Measurements from ENCODE around the gene NUP93. TPM values are rescaled to one million over a fixed set of nuclear protein-coding genes. Genes with fewer than 3 reads are reported as not detected.
"Not testable (repeated sequence)": the region's sequence is repeated elsewhere in the genome, so short reads cannot be mapped to it uniquely, and the experiment has no call there.

Gene NUP93
- total RNA-seq, 2 donors from 2014 or later, result 18.1 to 19.8 TPM

GRCh38 chr16:56865394-56866062, 135.6 kb downstream of the NUP93 start:
- Histone ChIP-seq H3K9me3 (no peaks in the 10 kb centered on the region), H3K36me3 (no peaks in the 10 kb centered on the region), H3K4me1 (peaks cover 0 to 6% of the 10 kb centered on the region in 2 donors), H3K27me3 (no peaks in the 10 kb centered on the region), H3K4me3 (no peak overlapping the region), H3K27ac (no peak overlapping the region)
- DNase-seq (ENCODE audit: low spot score), result no peak
- no peak for TF ChIP-seq CTCF (IDR thresholded peaks at IDR 0.05)

- peaks cover 0 to 6% of the 10 kb centered on the region in 2 donors for H3K4me1 ChIP-seq
- no peak for DNase-seq (ENCODE audit: low spot score)
- no peaks in the 10 kb centered on the region for H3K27me3 ChIP-seq
- H3K36me3 ChIP-seq, result no peaks in the 10 kb centered on the region
- no peaks in the 10 kb centered on the region for H3K9me3 ChIP-seq
- H3K4me3 ChIP-seq, result no peak overlapping the region
- H3K27ac ChIP-seq, result no peak overlapping the region
- peak; percentile 79 to 90 for TF ChIP-seq CTCF (IDR thresholded peaks at IDR 0.05)
These were observed 137.3 kb downstream of the NUP93 start for GRCh38 chr16:56866955-56867830.

- Histone ChIP-seq H3K9me3 (no peaks in the 10 kb centered on the region), H3K4me1 (peaks cover 0 to 6% of the 10 kb centered on the region in 2 donors), H3K27ac (no peak overlapping the region), H3K36me3 (no peaks in the 10 kb centered on the region), H3K4me3 (no peak overlapping the region), H3K27me3 (no peaks in the 10 kb centered on the region)
- no peak for DNase-seq (ENCODE audit: low spot score)
- no peak for TF ChIP-seq CTCF (IDR thresholded peaks at IDR 0.05)
These were observed 138.2 kb downstream of the NUP93 start for GRCh38 chr16:56868175-56868574.

- H3K9me3 ChIP-seq; H3K36me3 ChIP-seq; H3K27me3 ChIP-seq; H3K4me3 ChIP-seq; H3K27ac ChIP-seq; H3K4me1 ChIP-seq; DNase-seq (ENCODE audit: low spot score): not testable (repeated sequence)
These were observed 138.8 kb downstream of the NUP93 start for GRCh38 chr16:56868766-56869165.

GRCh38 chr16:56869513-56870275, 139.8 kb downstream of the NUP93 start:
- Histone ChIP-seq H3K36me3 (no peaks in the 10 kb centered on the region), H3K4me3 (no peak overlapping the region), H3K4me1 (peaks cover 0 to 6% of the 10 kb centered on the region in 2 donors), H3K9me3 (no peaks in the 10 kb centered on the region), H3K27me3 (no peaks in the 10 kb centered on the region), H3K27ac (no peak overlapping the region)
- TF ChIP-seq CTCF (IDR thresholded peaks at IDR 0.05), result no peak
- no peak for DNase-seq (ENCODE audit: low spot score)

Measured in right atrium auricular region (tissue), 2 donors.